DND-41 (cell line): ENCODE measurements around the gene MYO1D.

Experiments
- CTCF ChIP-seq: IDR thresholded peaks from 2 replicates; pipeline ENCODE4 v1.5.1; 2012; ENCODE audit warnings: borderline replicate concordance, low read length, moderate library complexity, mild to moderate bottlenecking; ENCODE audit not compliant: poor library complexity, severe bottlenecking; ENCODE audit errors: extremely low read depth
- EZH2 ChIP-seq: IDR thresholded peaks from 3 replicates; pipeline ENCODE4 v1.6.1; 2012; ENCODE audit warnings: borderline replicate concordance, low read depth, mild to moderate bottlenecking, moderate library complexity, low read length, inconsistent platforms; ENCODE audit not compliant: severe bottlenecking

- TF ChIP-seq CTCF (no peak), EZH2 (no peak)
Measured at GRCh38 chr17:32777436-32777835, 99.5 kb downstream of the MYO1D start.
